Uterus (tissue), 4 donors: Measurements from ENCODE around the gene PTPRD. TPM values are rescaled to one million over a fixed set of nuclear protein-coding genes. Genes with fewer than 3 reads are reported as not detected.

ENCODE experiments used
- DNase-seq, 2 donors: peaks; one replicate each; pipeline ENCODE4 v3.0.0-alpha.2; 2019 to 2020
- H3K27ac ChIP-seq, 2 donors: fragments of 200-600 bp; sonication (generic); 1 replicate in 1 of 2; 2 replicates in 1 of 2; pipeline ENCODE4 v1.5.1; 2016 to 2018
- H3K27me3 ChIP-seq, 2 donors: fragments of 200-600 bp; sonication (generic); one replicate each; pipeline ENCODE4 v1.5.1; 2018 to 2019; ENCODE audit warnings: control low read depth in 1 of 2
- H3K36me3 ChIP-seq, 2 donors: fragments of 200-600 bp; sonication (generic); one replicate each; pipeline ENCODE4 v1.5.1; 2019; ENCODE audit warnings: control low read depth in 1 of 2
- H3K4me1 ChIP-seq, 2 donors: fragments of 200-600 bp; sonication (generic); one replicate each; pipeline ENCODE4 v1.5.1; 2018 to 2019; ENCODE audit warnings: control low read depth in 1 of 2
- H3K4me3 ChIP-seq, 2 donors: fragments of 200-600 bp; sonication (generic); 1 replicate in 1 of 2; 2 replicates in 1 of 2; pipeline ENCODE4 v1.5.1; 2018 to 2019; ENCODE audit warnings: mild to moderate bottlenecking in 1 of 2
- H3K9me3 ChIP-seq, 2 donors: fragments of 200-600 bp; sonication (generic); one replicate each; pipeline ENCODE4 v1.5.1; 2019; ENCODE audit warnings: control low read depth in 1 of 2
- CTCF ChIP-seq, 4 experiments: fragments of 200-600 bp in 2 of 4; fragments of 450-650 bp in 2 of 4; sonication (generic) in 2 of 4; IDR thresholded peaks; one replicate each; pipeline ENCODE4 v1.5.1; 2016 to 2019; ENCODE audit warnings: antibody characterized with exemption in 4 of 4, mild to moderate bottlenecking in 2 of 4, moderate library complexity in 1 of 4
- POLR2A ChIP-seq, 2 donors: fragments of 450-650 bp; IDR thresholded peaks; one replicate each; pipeline ENCODE4 v1.6.1; 2016; ENCODE audit warnings: antibody characterized with exemption in 2 of 2, mild to moderate bottlenecking in 1 of 2, moderate library complexity in 1 of 2
- intact Hi-C: fragments of 100-400 bp; cut with DNase I; formaldehyde crosslinking; loops from one replicate; pipeline ENCODE4 v1.15.1; 2023; ENCODE audit warnings: low total_unique reads
- total RNA-seq, 4 donors: library from RNA; depleted of rRNA in 3 of 4; stranded (reverse); fragments of >200 nt in 3 of 4; gene quantifications; one replicate each; pipeline versions ENCODE4 v1.1.0 to v1.2.4, GENCODE V29; 2014 to 2023
- donor health status: DM: yes; HTN: yes; CAD: no.

Gene PTPRD
- total RNA-seq, 4 donors from 2014 or later: 1.2 to 136 (median 26.4) TPM

DNA sequence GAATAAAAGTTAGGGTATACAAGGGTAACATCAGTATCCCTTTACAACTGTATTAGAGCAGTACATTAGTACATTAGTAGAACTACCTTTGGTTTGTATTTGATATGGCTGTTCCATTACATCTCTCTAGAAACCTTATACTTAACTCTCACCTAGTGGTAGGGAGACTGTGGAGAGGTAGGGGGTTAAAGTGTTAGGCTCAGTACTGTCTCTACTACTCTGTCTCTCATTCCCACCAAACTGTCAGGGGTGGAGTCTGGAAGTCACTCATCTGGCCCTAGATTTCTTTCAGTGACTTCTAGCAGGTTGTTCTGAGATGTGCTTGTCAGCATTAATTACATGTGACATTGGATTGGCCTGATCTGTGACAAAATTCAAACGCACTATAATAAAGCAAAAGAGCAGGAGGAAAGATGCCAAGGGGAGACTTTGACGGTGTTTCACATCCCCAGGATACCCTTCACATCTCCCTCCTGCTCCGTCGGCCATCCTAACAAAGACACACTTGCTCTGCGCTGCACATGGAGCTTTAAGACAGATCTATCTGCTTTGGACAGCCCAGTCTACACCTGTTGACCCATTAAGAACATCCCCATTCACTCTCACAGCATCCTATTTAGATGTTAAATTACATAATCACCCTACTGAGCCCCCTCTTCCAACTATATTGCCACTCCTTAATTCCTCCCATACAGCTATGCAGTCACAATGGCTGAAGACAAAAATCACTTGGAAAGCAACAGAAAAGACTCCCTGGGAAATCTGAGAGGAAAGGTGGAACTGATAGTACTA, 1770.2 kb downstream of the PTPRD start:
- no peak overlapping the region for H3K27ac ChIP-seq
- no peaks in the 10 kb centered on the region for H3K9me3 ChIP-seq
- intact Hi-C loops: no loop called here
- no peak for DNase-seq
- no peaks in the 10 kb centered on the region for H3K36me3 ChIP-seq
- TF ChIP-seq CTCF (IDR thresholded peaks at IDR 0.05): no peak
- no peaks in the 10 kb centered on the region for H3K27me3 ChIP-seq
- H3K4me3 ChIP-seq: no peak overlapping the region
- H3K4me1 ChIP-seq: no peaks in the 10 kb centered on the region

GRCh38 chr9:8838136-8838535, 1774.7 kb downstream of the PTPRD start:
- TF ChIP-seq CTCF (IDR thresholded peaks at IDR 0.05): no peak
- TF ChIP-seq POLR2A (IDR thresholded peaks at IDR 0.05): no peak
- H3K9me3 ChIP-seq: no peaks in the 10 kb centered on the region
- H3K4me3 ChIP-seq: no peak overlapping the region
- H3K27ac ChIP-seq: no peak overlapping the region
- no peaks in the 10 kb centered on the region for H3K4me1 ChIP-seq
- intact Hi-C loops: no loop called here
- H3K27me3 ChIP-seq: no peaks in the 10 kb centered on the region
- H3K36me3 ChIP-seq: no peaks in the 10 kb centered on the region
- DNase-seq: no peak

- Histone ChIP-seq H3K4me1 (no peaks in the 10 kb centered on the region), H3K36me3 (no peaks in the 10 kb centered on the region), H3K9me3 (no peaks in the 10 kb centered on the region), H3K4me3 (no peak overlapping the region), H3K27me3 (no peaks in the 10 kb centered on the region), H3K27ac (no peak overlapping the region)
- intact Hi-C loops: no loop called here
- DNase-seq: no peak
- TF ChIP-seq CTCF (IDR thresholded peaks at IDR 0.05) (no peak), POLR2A (IDR thresholded peaks at IDR 0.05) (no peak)
Measured at GRCh38 chr9:8835291-8835690, 1777.5 kb downstream of the PTPRD start.

DNA sequence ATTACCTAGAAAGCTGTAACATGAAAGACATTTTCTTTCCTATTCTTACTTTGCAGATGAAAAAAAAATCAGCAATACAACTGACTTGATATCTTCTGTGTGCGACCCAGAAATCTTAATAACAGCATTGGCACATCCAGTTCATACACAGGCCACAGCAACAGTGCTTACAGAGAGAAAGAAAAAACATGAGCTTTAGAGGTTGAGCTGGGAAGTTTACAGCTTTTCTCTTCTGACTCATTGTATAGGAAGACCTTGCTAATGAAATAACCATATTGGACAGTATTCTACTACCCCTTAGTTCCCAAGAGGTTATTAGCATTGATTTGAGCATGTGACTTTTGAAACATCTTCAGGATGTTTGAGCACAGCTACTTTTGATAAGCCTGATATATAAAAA, 1779.8 kb downstream of the PTPRD start:
- Histone ChIP-seq H3K27me3 (no peaks in the 10 kb centered on the region), H3K36me3 (no peaks in the 10 kb centered on the region), H3K9me3 (no peaks in the 10 kb centered on the region), H3K4me3 (no peak overlapping the region), H3K27ac (no peak overlapping the region), H3K4me1 (no peaks in the 10 kb centered on the region)
- DNase-seq: no peak
- TF ChIP-seq POLR2A (IDR thresholded peaks at IDR 0.05): no peak
- no peak for TF ChIP-seq CTCF (IDR thresholded peaks at IDR 0.05)
- intact Hi-C loops: no loop called here

- DNase-seq: no peak
- intact Hi-C loops: no loop called here
- H3K4me3 ChIP-seq: no peak overlapping the region
Measured at GRCh38 chr9:8832386-8832785, 1780.4 kb downstream of the PTPRD start.

More at GRCh38 chr9:8832386-8832785, 1780.4 kb downstream of the PTPRD start:
- TF ChIP-seq POLR2A (IDR thresholded peaks at IDR 0.05) (no peak), CTCF (IDR thresholded peaks at IDR 0.05) (no peak)
- Histone ChIP-seq H3K9me3 (no peaks in the 10 kb centered on the region), H3K36me3 (no peaks in the 10 kb centered on the region), H3K27ac (no peak overlapping the region), H3K27me3 (no peaks in the 10 kb centered on the region), H3K4me1 (no peaks in the 10 kb centered on the region)
